Liver (tissue), 9 donors: Measurements from ENCODE around the gene LPP. TPM values are rescaled to one million over a fixed set of nuclear protein-coding genes. Genes with fewer than 3 reads are reported as not detected.

Experiments used
- DNase-seq: peaks from one replicate; pipeline ENCODE4 v3.0.0-alpha.2; 2017; ENCODE audit warnings: low spot score
- H3K27ac ChIP-seq, 2 donors: one replicate each; pipeline ENCODE4 v1.7.0; 2013; ENCODE audit warnings: inconsistent platforms in 2 of 2, low read length in 2 of 2, control low read depth in 1 of 2, low read depth in 1 of 2, mild to moderate bottlenecking in 1 of 2
- H3K27me3 ChIP-seq, 4 donors: one replicate each; pipeline versions ENCODE4 v1.6.1 to v1.7.0; 2013; ENCODE audit warnings: low read length in 3 of 4, inconsistent platforms in 1 of 4, mild to moderate bottlenecking in 1 of 4, moderate library complexity in 1 of 4; ENCODE audit not compliant: control insufficient read depth in 4 of 4, insufficient read depth in 4 of 4
- H3K36me3 ChIP-seq, 4 donors: one replicate each; pipeline versions ENCODE4 v1.6.1 to v1.7.0; 2013; ENCODE audit warnings: low read length in 3 of 4, mild to moderate bottlenecking in 3 of 4, low read depth in 1 of 4, moderate library complexity in 1 of 4; ENCODE audit not compliant: control insufficient read depth in 4 of 4, insufficient read depth in 3 of 4
- H3K4me1 ChIP-seq, 4 donors: one replicate each; pipeline versions ENCODE4 v1.6.1 to v1.7.0; 2013; ENCODE audit warnings: low read length in 3 of 4, mild to moderate bottlenecking in 3 of 4, moderate library complexity in 1 of 4; ENCODE audit not compliant: control insufficient read depth in 4 of 4, insufficient read depth in 4 of 4
- H3K4me3 ChIP-seq, 3 donors: one replicate each; pipeline versions ENCODE4 v1.6.1 to v1.7.0; 2013; ENCODE audit warnings: low read length in 3 of 3, control low read depth in 1 of 3, low read depth in 1 of 3, mild to moderate bottlenecking in 1 of 3
- H3K9ac ChIP-seq, 2 donors: one replicate each; pipeline ENCODE4 v1.7.0; 2013; ENCODE audit warnings: low read length in 2 of 2, mild to moderate bottlenecking in 2 of 2, moderate library complexity in 2 of 2, control low read depth in 1 of 2, low read depth in 1 of 2
- H3K9me3 ChIP-seq, 4 donors: one replicate each; pipeline versions ENCODE4 v1.6.1 to v1.7.0; 2013; ENCODE audit warnings: low read length in 3 of 4; ENCODE audit not compliant: control insufficient read depth in 4 of 4
- CTCF ChIP-seq: fragments of 150-350 bp; IDR thresholded peaks from 2 replicates; pipeline ENCODE4 v1.5.1; 2017; ENCODE audit warnings: improper control_type of control experiment, low read depth, low read length; ENCODE audit not compliant: missing input control
- EGR1 ChIP-seq, 2 donors: IDR thresholded peaks; 2 replicates each; pipeline ENCODE4 v1.6.1; 2016 to 2018; ENCODE audit warnings: antibody characterized with exemption in 2 of 2, low read depth in 2 of 2
- FOXA1 ChIP-seq: IDR thresholded peaks from 2 replicates; pipeline ENCODE4 v1.6.1; 2016; ENCODE audit warnings: antibody characterized with exemption
- FOXA2 ChIP-seq: IDR thresholded peaks from 2 replicates; pipeline ENCODE4 v1.6.1; 2016; ENCODE audit warnings: antibody characterized with exemption
- GABPA ChIP-seq, 2 donors: IDR thresholded peaks in 1 of 2; conservative IDR thresholded peaks in 1 of 2; 2 replicates each; pipeline ENCODE4 v1.6.1; 2016; ENCODE audit warnings: antibody characterized with exemption in 2 of 2, mild to moderate bottlenecking in 1 of 2, moderate library complexity in 1 of 2
- HNF4A ChIP-seq, 2 donors: conservative IDR thresholded peaks; 2 replicates each; pipeline ENCODE4 v1.6.1; 2016; ENCODE audit warnings: antibody characterized with exemption in 2 of 2, mild to moderate bottlenecking in 2 of 2
- JUND ChIP-seq, 2 donors: IDR thresholded peaks; 2 replicates each; pipeline ENCODE4 v1.6.1; 2016; ENCODE audit warnings: antibody characterized with exemption in 2 of 2
- RAD21 ChIP-seq, 2 donors: IDR thresholded peaks; 2 replicates each; pipeline ENCODE4 v1.6.1; 2016; ENCODE audit warnings: antibody characterized with exemption in 2 of 2, mild to moderate bottlenecking in 2 of 2
- REST ChIP-seq: IDR thresholded peaks from 2 replicates; pipeline ENCODE4 v1.6.1; 2016; ENCODE audit warnings: antibody characterized with exemption, mild to moderate bottlenecking
- RXRA ChIP-seq, 2 donors: IDR thresholded peaks; 2 replicates each; pipeline ENCODE4 v1.6.1; 2017 to 2018; ENCODE audit warnings: antibody characterized with exemption in 2 of 2, mild to moderate bottlenecking in 1 of 2
- SP1 ChIP-seq: IDR thresholded peaks from 2 replicates; pipeline ENCODE4 v1.6.1; 2018; ENCODE audit warnings: antibody characterized with exemption, mild to moderate bottlenecking
- TAF1 ChIP-seq: conservative IDR thresholded peaks from 2 replicates; pipeline ENCODE4 v1.6.1; 2016; ENCODE audit warnings: antibody characterized with exemption, mild to moderate bottlenecking
- YY1 ChIP-seq: IDR thresholded peaks from 2 replicates; pipeline ENCODE4 v1.6.1; 2016; ENCODE audit warnings: antibody characterized with exemption, mild to moderate bottlenecking
- WGBS: extraction: QIAGEN DNeasy Blood & Tissue Kit; methylation state at CpG from one replicate; pipeline ENCODE4 v1.1.7; 2013; 5-methylcytosine and 5-hydroxymethylcytosine counted together
- polyA plus RNA-seq, 2 donors: library from polyadenylated mRNA; stranded (reverse) in 1 of 2; unstranded in 1 of 2; fragments of 200-250 nt in 1 of 2; fragments of >200 nt in 1 of 2; fragmentation: Nextera tagmentation in 1 of 2; extraction: Ambion mirVana in 1 of 2; gene quantifications; one replicate each; pipeline versions ENCODE4 v1.2.1 to v1.2.3, GENCODE V29; 2013 to 2015
- total RNA-seq, 2 donors: library from RNA; depleted of rRNA; stranded (reverse); fragments of >200 nt; gene quantifications; one replicate each; pipeline ENCODE4 v1.2.3, GENCODE V29; 2014
- TF ChIP-seq, protein P1 (sequence below): IDR thresholded peaks from 2 replicates; pipeline ENCODE4 v1.6.1; 2016; ENCODE audit warnings: antibody characterized with exemption
- TF ChIP-seq, protein P2 (sequence below): IDR thresholded peaks from 2 replicates; pipeline ENCODE4 v1.6.1; 2016; ENCODE audit warnings: antibody characterized with exemption
- TF ChIP-seq, protein P3 (sequence below): IDR thresholded peaks from 2 replicates; pipeline ENCODE4 v1.6.1; 2016; ENCODE audit warnings: antibody characterized with exemption
- donor health status: healthy.
- donor health status: healthy.
- donor health status: healthy.
- donor health status: healthy.
- donor health status: healthy.

Gene LPP
- total and polyA plus RNA-seq, 4 donors: 3.3 to 53.7 (median 28.2) TPM

GRCh38 chr3:188296761-188297612, 143.0 kb downstream of the LPP start (continued):
- TF ChIP-seq CTCF (no peak), SP1 (peak; percentile 92)

GRCh38 chr3:188298585-188298984, 144.6 kb downstream of the LPP start:
- Histone ChIP-seq H3K36me3 (no peaks in the 10 kb centered on the region), H3K9ac (no peak overlapping the region), H3K4me1 (peaks cover 13 to 56% (median 48%) of the 10 kb centered on the region in 4 donors), H3K27ac (peak overlapping the region; percentile 81 to 97), H3K9me3 (no peaks in the 10 kb centered on the region), H3K27me3 (no peaks in the 10 kb centered on the region), H3K4me3 (no peak overlapping the region)
- DNase-seq: no peak
- WGBS: 80% methylated on average over 3 of the region's 3 CpGs
- TF ChIP-seq TAF1 (no peak), RXRA (IDR thresholded peaks at IDR 0.05) (no peak), GABPA (IDR thresholded peaks at IDR 0.05 in 1 of 2, conservative IDR thresholded peaks at IDR 0.05 in 1 of 2) (no peak), REST (no peak), EGR1 (IDR thresholded peaks at IDR 0.05; ENCODE audit: low read depth in 2 of 2) (no peak), JUND (IDR thresholded peaks at IDR 0.05) (no peak), RAD21 (IDR thresholded peaks at IDR 0.05) (no peak), FOXA1 (no peak), HNF4A (conservative IDR thresholded peaks at IDR 0.05) (no peak), SP1 (no peak), YY1 (no peak), FOXA2 (no peak), CTCF (no peak)
- TF ChIP-seq, protein P1, sequence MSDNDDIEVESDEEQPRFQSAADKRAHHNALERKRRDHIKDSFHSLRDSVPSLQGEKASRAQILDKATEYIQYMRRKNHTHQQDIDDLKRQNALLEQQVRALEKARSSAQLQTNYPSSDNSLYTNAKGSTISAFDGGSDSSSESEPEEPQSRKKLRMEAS: no peak
- TF ChIP-seq, protein P2, sequence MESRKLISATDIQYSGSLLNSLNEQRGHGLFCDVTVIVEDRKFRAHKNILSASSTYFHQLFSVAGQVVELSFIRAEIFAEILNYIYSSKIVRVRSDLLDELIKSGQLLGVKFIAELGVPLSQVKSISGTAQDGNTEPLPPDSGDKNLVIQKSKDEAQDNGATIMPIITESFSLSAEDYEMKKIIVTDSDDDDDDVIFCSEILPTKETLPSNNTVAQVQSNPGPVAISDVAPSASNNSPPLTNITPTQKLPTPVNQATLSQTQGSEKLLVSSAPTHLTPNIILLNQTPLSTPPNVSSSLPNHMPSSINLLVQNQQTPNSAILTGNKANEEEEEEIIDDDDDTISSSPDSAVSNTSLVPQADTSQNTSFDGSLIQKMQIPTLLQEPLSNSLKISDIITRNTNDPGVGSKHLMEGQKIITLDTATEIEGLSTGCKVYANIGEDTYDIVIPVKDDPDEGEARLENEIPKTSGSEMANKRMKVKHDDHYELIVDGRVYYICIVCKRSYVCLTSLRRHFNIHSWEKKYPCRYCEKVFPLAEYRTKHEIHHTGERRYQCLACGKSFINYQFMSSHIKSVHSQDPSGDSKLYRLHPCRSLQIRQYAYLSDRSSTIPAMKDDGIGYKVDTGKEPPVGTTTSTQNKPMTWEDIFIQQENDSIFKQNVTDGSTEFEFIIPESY: no peak
- TF ChIP-seq, protein P3, sequence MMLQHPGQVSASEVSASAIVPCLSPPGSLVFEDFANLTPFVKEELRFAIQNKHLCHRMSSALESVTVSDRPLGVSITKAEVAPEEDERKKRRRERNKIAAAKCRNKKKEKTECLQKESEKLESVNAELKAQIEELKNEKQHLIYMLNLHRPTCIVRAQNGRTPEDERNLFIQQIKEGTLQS: no peak
